GM12801 (cell line): Measurements from ENCODE around the gene SYP.

ENCODE experiments used
- TF ChIP-seq, protein P1 (sequence below): IDR thresholded peaks from one replicate; pipeline ENCODE4 v1.5.1; 2011; ENCODE audit warnings: control low read depth; ENCODE audit not compliant: insufficient read length; ENCODE audit errors: extremely low read depth

SYP gene

DNA sequence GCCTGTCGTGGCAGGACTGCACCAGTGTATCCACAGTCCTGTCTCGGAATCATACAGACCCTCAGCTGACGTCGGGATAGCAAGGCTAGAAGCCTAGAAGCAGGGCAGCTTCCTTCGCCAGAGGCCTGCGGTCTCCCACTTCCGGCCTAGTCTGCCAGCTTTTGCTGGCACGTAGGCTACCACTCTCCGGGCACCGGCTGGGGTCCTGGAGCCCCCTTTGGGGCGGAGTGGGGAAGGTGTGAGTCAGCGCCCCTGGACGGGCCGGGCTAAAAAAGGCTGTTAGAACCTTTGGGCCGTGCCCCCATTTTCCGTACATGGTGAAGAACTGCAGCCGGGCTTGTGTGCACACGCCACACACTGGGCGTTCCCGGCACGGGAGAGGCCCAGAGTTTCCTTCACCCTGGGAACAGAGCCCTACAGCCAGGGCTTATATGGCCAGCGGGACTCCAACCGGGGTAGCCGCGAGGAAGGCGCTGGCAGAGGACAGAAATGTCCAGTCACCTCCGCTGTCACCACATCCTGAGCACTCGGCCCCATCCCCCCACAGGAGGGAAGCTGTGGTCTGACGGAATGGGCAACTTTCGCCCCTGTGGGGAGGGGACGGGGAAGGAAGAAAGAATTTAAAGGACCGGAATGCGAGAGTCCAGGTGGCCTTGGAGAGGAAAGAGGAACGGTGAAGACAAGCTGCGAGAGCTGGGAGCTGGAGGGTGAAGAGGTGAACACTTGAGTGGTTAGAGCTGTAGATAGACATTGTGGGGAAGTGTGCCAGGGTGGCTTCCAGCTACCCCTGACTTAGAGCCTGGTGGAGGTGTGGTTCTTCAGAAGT, 32.9 kb downstream of the SYP start:
- TF ChIP-seq, protein P1, sequence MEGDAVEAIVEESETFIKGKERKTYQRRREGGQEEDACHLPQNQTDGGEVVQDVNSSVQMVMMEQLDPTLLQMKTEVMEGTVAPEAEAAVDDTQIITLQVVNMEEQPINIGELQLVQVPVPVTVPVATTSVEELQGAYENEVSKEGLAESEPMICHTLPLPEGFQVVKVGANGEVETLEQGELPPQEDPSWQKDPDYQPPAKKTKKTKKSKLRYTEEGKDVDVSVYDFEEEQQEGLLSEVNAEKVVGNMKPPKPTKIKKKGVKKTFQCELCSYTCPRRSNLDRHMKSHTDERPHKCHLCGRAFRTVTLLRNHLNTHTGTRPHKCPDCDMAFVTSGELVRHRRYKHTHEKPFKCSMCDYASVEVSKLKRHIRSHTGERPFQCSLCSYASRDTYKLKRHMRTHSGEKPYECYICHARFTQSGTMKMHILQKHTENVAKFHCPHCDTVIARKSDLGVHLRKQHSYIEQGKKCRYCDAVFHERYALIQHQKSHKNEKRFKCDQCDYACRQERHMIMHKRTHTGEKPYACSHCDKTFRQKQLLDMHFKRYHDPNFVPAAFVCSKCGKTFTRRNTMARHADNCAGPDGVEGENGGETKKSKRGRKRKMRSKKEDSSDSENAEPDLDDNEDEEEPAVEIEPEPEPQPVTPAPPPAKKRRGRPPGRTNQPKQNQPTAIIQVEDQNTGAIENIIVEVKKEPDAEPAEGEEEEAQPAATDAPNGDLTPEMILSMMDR, result no peak

DNA sequence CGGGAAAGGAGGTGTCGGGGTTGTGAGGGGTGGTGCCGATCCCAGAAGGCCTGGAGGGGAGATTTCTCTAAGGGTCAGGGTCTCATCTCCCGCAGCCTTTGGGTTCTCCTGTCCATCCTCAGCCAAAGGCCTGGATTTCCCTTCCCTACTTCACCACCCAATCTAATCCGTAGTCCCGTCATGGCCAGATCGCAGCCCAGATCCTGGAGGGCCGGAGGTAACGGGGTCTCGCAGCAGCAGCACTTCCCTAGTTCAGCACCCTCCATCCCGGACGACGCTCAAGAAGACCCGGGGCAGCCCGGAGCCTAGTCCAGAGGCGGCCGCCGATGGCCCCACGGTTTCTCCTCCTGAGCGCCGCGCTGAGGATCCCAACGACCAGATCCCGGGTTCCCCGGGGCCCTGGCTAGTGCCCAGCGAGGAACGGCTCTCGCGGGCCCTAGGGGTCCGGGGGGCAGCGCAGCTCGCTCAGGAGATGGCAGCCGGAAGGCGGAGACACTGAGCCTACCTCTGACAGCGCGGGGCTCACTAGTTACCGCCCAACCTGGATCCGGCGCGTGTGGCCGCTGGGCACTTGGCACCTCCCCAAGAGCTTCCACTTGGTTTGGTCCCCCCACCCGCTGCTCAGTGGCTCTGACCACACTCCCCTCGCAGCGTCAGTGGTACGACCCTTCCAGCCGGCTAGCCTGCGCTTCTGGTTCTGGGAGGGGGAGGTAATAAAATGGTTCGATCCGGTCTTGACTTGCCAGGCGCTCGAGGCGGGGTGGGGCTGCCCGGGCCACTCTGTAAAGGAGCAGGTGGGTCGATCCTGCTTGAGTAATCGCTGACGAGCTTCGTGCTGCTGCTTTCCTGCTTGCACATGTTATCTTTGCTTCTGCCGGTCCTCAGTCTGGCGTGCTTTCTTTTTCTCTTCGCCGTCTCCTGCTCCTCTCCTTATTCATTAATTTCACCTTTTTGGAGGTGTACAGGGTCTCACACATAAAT, 33.8 kb downstream of the SYP start:
- TF ChIP-seq, protein P1, result no peak

DNA sequence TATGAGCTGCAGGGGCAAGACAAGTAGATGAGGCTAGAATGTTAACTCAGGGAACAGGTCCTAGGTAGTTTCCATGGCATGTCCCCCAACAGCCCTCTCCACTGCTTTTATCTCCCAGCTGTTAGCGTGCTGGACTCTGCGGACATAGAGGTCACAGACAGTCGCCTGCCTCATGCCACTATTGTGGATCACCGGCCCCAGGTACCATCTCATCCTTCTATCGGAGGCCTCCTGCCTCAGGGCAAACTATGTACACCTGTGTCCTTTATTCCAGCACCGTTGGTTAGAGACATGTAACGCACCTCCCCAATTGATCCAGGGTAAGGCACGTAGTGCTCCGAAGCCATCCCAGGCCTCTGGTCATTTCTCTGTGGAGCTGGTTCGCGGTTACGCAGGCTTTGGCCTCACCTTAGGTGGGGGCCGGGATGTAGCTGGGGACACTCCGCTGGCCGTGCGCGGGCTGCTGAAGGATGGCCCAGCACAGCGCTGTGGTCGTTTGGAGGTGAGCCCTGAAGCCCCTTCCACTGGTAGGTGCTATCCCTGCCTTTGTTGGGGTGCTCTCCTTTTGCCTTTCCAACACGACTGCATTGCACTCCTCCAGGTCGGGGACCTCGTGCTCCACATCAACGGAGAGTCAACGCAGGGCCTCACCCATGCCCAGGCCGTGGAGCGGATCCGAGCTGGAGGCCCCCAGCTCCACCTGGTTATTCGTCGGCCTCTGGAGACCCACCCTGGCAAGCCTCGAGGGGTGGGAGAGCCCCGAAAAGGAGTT, 35.2 kb downstream of the SYP start:
- TF ChIP-seq, protein P1, result no peak

DNA sequence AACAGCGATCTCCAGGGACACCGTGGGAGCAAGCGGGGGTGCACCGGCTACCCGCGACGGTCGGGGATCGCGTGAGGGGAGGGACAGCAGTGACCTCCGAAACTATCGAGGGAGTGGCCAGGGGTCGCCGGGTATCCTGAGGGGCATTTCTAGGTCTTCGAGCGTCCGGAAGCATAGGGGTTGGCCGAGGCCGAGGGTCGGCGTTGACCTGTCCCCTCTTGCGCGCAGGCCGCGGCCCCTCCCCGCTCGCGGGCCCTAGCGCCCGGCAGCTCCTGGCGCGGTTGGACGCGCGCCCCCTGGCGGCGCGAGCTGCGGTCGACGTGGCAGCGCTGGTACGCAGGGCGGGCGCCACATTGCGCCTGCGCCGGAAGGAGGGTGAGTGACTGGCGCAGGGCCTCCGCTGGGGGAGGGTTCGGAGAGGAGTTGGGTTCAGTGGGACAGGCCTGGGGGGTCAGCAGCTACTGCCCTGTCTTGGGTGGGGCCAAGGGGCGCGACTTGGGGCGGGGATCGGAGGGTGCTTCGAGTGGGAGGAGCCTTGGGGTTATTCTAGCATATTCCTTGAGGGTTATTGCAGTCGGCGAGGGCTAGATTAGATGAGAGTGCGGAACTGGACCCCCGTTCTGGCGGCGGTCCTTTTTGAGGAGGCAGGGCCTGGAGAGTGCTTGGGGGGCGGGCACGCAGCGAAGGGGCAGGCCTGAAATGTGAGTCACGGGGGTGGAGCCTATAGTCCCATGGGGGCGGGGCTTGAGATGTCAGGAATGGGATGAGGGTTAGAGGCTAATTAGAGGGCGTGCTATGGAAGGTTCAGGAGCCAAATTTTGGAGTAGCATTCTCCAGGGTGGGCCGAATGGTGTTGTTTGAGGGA, 36.2 kb downstream of the SYP start:
- TF ChIP-seq, protein P1, result no peak

DNA sequence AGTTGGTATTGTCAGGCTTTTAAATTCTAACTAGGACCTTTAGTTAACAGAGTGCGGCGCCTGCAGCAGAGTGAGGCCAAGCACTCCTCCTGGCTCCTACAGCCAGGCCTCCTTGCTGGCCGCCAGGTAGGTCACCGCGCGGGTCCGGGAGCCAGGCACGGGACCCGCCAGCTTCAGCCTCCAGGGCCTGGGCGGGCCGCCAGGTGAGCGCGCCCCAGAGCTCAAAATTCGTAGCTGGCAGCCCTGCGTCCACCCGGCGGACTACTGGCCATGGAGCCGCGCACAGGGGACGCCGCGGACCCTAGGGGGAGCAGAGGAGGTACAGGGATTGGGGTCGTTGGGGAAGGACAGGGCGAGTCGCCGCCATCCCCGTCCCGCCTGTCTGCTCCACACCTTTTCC, 37.4 kb downstream of the SYP start, which contains the start of gene MAGIX:
Gene MAGIX (plus strand): TSS at position 139 of the 400 bp plus-strand sequence. CDS start 132 bp downstream, at position 271.
- TF ChIP-seq, protein P1, result no peak

DNA sequence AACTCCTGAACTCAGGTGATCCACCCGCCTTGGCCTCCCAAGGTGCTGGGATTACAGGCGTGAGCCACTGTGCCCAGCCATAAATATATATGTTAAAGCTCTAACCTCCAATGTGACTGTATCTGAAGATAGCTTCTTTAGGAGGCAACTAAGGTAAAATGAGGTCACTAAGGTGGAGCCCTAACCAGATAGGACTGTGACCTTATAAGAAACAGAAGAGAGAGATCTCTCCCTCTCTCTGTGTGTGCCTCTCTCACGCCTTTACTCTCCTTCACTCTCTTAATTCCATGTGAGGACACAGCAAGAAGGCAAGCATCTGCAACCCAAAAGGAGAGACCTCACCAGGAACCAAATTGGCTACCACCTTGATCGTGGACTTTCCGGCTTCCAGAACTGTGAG, 38.4 kb downstream of the SYP start:
- TF ChIP-seq, protein P1, result no peak
